IMR-90 (cell line): ENCODE results near the gene SERPINA6. TPM values are rescaled to one million over a fixed set of nuclear protein-coding genes. Genes with fewer than 3 reads are reported as not detected.

Source experiments
- ATAC-seq: fragments of 200-7000 bp; cut with Tn5 transposase; 2 replicates; pipeline ENCODE4 v1.9.1; 2020; ENCODE audit warnings: low read depth, mild to moderate bottlenecking, moderate library complexity
- BruUV-seq: library from RNA; stranded (reverse); fragments of 400-500 nt; replicated peaks from 2 replicates; lab custom pipeline; 2021; lab: Mats Ljungman, UMichigan
- CTCF ChIA-PET: fragments of 300-600 bp; formaldehyde crosslinking; extraction: SDS; loops from one replicate; lab custom pipeline; 2021; ENCODE audit warnings: antibody characterized with exemption; lab: Yijun Ruan, JAX
- POLR2A ChIA-PET: fragments of 300-600 bp; sonication (Branson Sonifier 250); formaldehyde crosslinking; loops from one replicate; lab custom pipeline; 2022; ENCODE audit warnings: antibody characterized with exemption; ENCODE audit not compliant: unreplicated experiment; lab: Charles Lee
- DNase-seq: peaks from one replicate; pipeline ENCODE4 v3.0.0; 2013
- H2AFZ ChIP-seq: replicated peaks from 2 replicates; pipeline ENCODE3; 2013; ENCODE audit warnings: low read length, mild to moderate bottlenecking; ENCODE audit not compliant: poor library complexity
- H2AK5ac ChIP-seq: 2 replicates; pipeline ENCODE4 v1.6.1; 2013; ENCODE audit warnings: low read depth, low read length, inconsistent platforms
- H2AK9ac ChIP-seq: replicated peaks from 2 replicates; pipeline ENCODE3; 2013; ENCODE audit warnings: mild to moderate bottlenecking, low read depth, low read length, moderate library complexity; ENCODE audit not compliant: poor library complexity
- H2BK120ac ChIP-seq: 2 replicates; pipeline ENCODE4 v1.6.1; 2013; ENCODE audit warnings: low read depth, low read length, inconsistent platforms
- H2BK15ac ChIP-seq: 3 replicates; pipeline ENCODE4 v1.6.1; 2013; ENCODE audit warnings: low read depth, low read length, inconsistent platforms
- H2BK20ac ChIP-seq: 2 replicates; pipeline ENCODE4 v1.6.1; 2013; ENCODE audit warnings: low read depth, mild to moderate bottlenecking, inconsistent platforms, low read length, moderate library complexity
- H2BK5ac ChIP-seq: 2 replicates; pipeline ENCODE4 v1.6.1; 2013; ENCODE audit warnings: mild to moderate bottlenecking, low read depth, low read length, inconsistent platforms; ENCODE audit not compliant: poor library complexity, severe bottlenecking
- H3K14ac ChIP-seq: replicated peaks from 2 replicates; pipeline ENCODE4 v1.6.1; 2013; ENCODE audit warnings: low read depth, low read length, inconsistent platforms
- H3K18ac ChIP-seq: 2 replicates; pipeline ENCODE4 v1.6.1; 2013; ENCODE audit warnings: low read depth, low read length, control low read depth
- H3K23ac ChIP-seq: 2 replicates; pipeline ENCODE4 v1.6.1; 2013; ENCODE audit warnings: low read depth, low read length, inconsistent platforms
- H3K27ac ChIP-seq: 2 replicates; pipeline ENCODE4 v1.5.1; 2013; ENCODE audit warnings: mild to moderate bottlenecking, control low read depth, low read length; ENCODE audit not compliant: insufficient read depth
- H3K27me3 ChIP-seq: 2 replicates; pipeline ENCODE4 v1.6.1; 2013; ENCODE audit warnings: low read length; ENCODE audit not compliant: control insufficient read depth, insufficient read depth
- H3K36me3 ChIP-seq: 2 replicates; pipeline ENCODE4 v1.6.1; 2013; ENCODE audit warnings: low read length, mixed read lengths; ENCODE audit not compliant: control insufficient read depth, insufficient read depth
- H3K4ac ChIP-seq: 2 replicates; pipeline ENCODE4 v1.6.1; 2013; ENCODE audit warnings: low read depth, low read length, inconsistent platforms
- H3K4me1 ChIP-seq: 2 replicates; pipeline ENCODE4 v1.6.1; 2013; ENCODE audit warnings: low read length, mixed read lengths; ENCODE audit not compliant: control insufficient read depth, insufficient read depth
- H3K4me2 ChIP-seq: 2 replicates; pipeline ENCODE4 v1.6.1; 2013; ENCODE audit warnings: low read depth, mild to moderate bottlenecking, control low read depth, low read length, moderate library complexity
- H3K4me3 ChIP-seq: 2 replicates; pipeline ENCODE4 v1.5.1; 2013; ENCODE audit warnings: low read depth, mild to moderate bottlenecking, control low read depth, low read length, moderate library complexity; ENCODE audit not compliant: insufficient read depth
- H3K56ac ChIP-seq: 2 replicates; pipeline ENCODE4 v1.6.1; 2013; ENCODE audit warnings: low read length, inconsistent platforms; ENCODE audit not compliant: insufficient read depth; ENCODE audit errors: extremely low read depth
- H3K79me1 ChIP-seq, 2 experiments: 2 replicates each; pipeline ENCODE4 v1.6.1; 2013; ENCODE audit warnings: low read length in 2 of 2, inconsistent platforms in 1 of 2, low read depth in 1 of 2
- H3K9ac ChIP-seq: 2 replicates; pipeline ENCODE4 v1.6.1; 2013; ENCODE audit warnings: low read depth, low read length, control low read depth
- H3K9me1 ChIP-seq: 2 replicates; pipeline ENCODE4 v1.6.1; 2013; ENCODE audit warnings: low read length, inconsistent platforms; ENCODE audit not compliant: insufficient read depth
- H3K9me3 ChIP-seq: 2 replicates; pipeline ENCODE4 v1.6.1; 2013; ENCODE audit warnings: low read length; ENCODE audit not compliant: control insufficient read depth, insufficient read depth
- H4K20me1 ChIP-seq: 2 replicates; pipeline ENCODE4 v1.6.1; 2013; ENCODE audit warnings: low read length, inconsistent platforms; ENCODE audit not compliant: insufficient read depth
- H4K5ac ChIP-seq: 2 replicates; pipeline ENCODE4 v1.6.1; 2013; ENCODE audit warnings: mild to moderate bottlenecking, low read depth, low read length, control low read depth
- H4K8ac ChIP-seq, 2 experiments: 2 replicates each; pipeline ENCODE4 v1.6.1; 2013; ENCODE audit warnings: low read depth in 2 of 2, low read length in 2 of 2, control low read depth in 1 of 2, inconsistent platforms in 1 of 2
- H4K91ac ChIP-seq: 2 replicates; pipeline ENCODE4 v1.6.1; 2013; ENCODE audit warnings: low read depth, low read length, inconsistent platforms; ENCODE audit not compliant: insufficient read depth
- BHLHE40 ChIP-seq: fragments of 150-350 bp; IDR thresholded peaks from 2 replicates; pipeline ENCODE4 v1.6.1; 2016; ENCODE audit warnings: mild to moderate bottlenecking, low read depth, low read length
- CEBPB ChIP-seq: IDR thresholded peaks from 2 replicates; pipeline ENCODE4 v1.6.1; 2012; ENCODE audit warnings: low read depth, low read length, improper control_type of control experiment
- CHD1 ChIP-seq: IDR thresholded peaks from 2 replicates; pipeline ENCODE4 v1.6.1; 2012; ENCODE audit warnings: low read depth, low read length, improper control_type of control experiment
- ELK1 ChIP-seq: fragments of 150-350 bp; IDR thresholded peaks from 2 replicates; pipeline ENCODE4 v1.6.1; 2016; ENCODE audit warnings: low read depth, mild to moderate bottlenecking, low read length, moderate library complexity, borderline replicate concordance
- FOS ChIP-seq: fragments of 150-350 bp; IDR thresholded peaks from 2 replicates; pipeline ENCODE4 v1.6.1; 2016; ENCODE audit warnings: low read depth, low read length
- MAFK ChIP-seq: IDR thresholded peaks from 2 replicates; pipeline ENCODE4 v1.6.1; 2012; ENCODE audit warnings: low read depth, low read length, improper control_type of control experiment
- MAZ ChIP-seq: IDR thresholded peaks from 2 replicates; pipeline ENCODE4 v1.6.1; 2012; ENCODE audit warnings: low read depth, mild to moderate bottlenecking, low read length, improper control_type of control experiment, moderate library complexity, borderline replicate concordance
- MXI1 ChIP-seq: IDR thresholded peaks from 2 replicates; pipeline ENCODE4 v1.6.1; 2012; ENCODE audit warnings: low read depth, mild to moderate bottlenecking, low read length, moderate library complexity, borderline replicate concordance
- NFE2L2 ChIP-seq: fragments of 150-350 bp; IDR thresholded peaks from 2 replicates; pipeline ENCODE4 v1.6.1; 2016; ENCODE audit warnings: low read depth, mild to moderate bottlenecking, low read length
- POLR2A ChIP-seq: IDR thresholded peaks from 2 replicates; pipeline ENCODE4 v1.6.1; 2012; ENCODE audit warnings: mild to moderate bottlenecking, low read depth, low read length
- RAD21 ChIP-seq: IDR thresholded peaks from 2 replicates; pipeline ENCODE4 v1.6.1; 2012; ENCODE audit warnings: low read length, improper control_type of control experiment
- RCOR1 ChIP-seq: IDR thresholded peaks from 2 replicates; pipeline ENCODE4 v1.6.1; 2012; ENCODE audit warnings: mild to moderate bottlenecking, low read length, improper control_type of control experiment; ENCODE audit not compliant: insufficient replicate concordance
- RFX5 ChIP-seq: IDR thresholded peaks from 2 replicates; pipeline ENCODE4 v1.8.0; 2012; ENCODE audit warnings: low read depth, mild to moderate bottlenecking, low read length, moderate library complexity
- SMC3 ChIP-seq: fragments of 150-350 bp; IDR thresholded peaks from 2 replicates; pipeline ENCODE4 v1.6.1; 2016; ENCODE audit warnings: low read depth, mild to moderate bottlenecking, antibody characterized with exemption, low read length, moderate library complexity
- WGBS, 2 experiments: methylation state at CpG; one replicate each; pipeline versions ENCODE4 v1.1.5 to v1.1.7; 2013; ENCODE audit warnings: missing lambda C conversion rate in 2 of 2; ENCODE audit not compliant: insufficient read length in 1 of 2; ENCODE audit errors: extremely low coverage in 2 of 2; 5-methylcytosine and 5-hydroxymethylcytosine counted together
- dilution Hi-C: fragments of 300-500 bp; cut with HindIII; formaldehyde crosslinking; loops from one replicate; pipeline ENCODE4 v1.14.3; 2018; ENCODE audit warnings: low sequenced_read_pairs; ENCODE audit not compliant: unreplicated experiment
- in situ Hi-C: fragments of 300-500 bp; cut with MboI; formaldehyde crosslinking; loops from 3 replicates; pipeline ENCODE4 v1.14.3; 2019; ENCODE audit warnings: low sequenced_read_pairs, inconsistent platforms, mixed read lengths
- intact Hi-C: fragments of 100-400 bp; cut with micrococcal nuclease; formaldehyde crosslinking; loops from 2 replicates; pipeline ENCODE4 v1.10.0; 2022
- polyA plus RNA-seq, 3 experiments: library from polyadenylated mRNA; depleted of rRNA; stranded (reverse); fragments of >200 nt; gene quantifications; 2 replicates each; pipeline ENCODE4 v1.2.3, GENCODE V29; 2012; ENCODE audit warnings: low replicate concordance in 1 of 3
- total RNA-seq: library from RNA; depleted of rRNA; stranded (reverse); fragments of >200 nt; gene quantifications from 2 replicates; pipeline ENCODE4 v1.2.3, GENCODE V29; 2012
- TF ChIP-seq, protein P1 (sequence below): fragments of 150-350 bp; IDR thresholded peaks from 2 replicates; pipeline ENCODE4 v1.6.1; 2017; ENCODE audit warnings: mild to moderate bottlenecking, antibody characterized with exemption, low read length, low read depth
- TF ChIP-seq, protein P2 (sequence below): conservative IDR thresholded peaks from 2 replicates; pipeline ENCODE4 v1.5.1; 2012; ENCODE audit warnings: mild to moderate bottlenecking, low read depth, low read length, improper control_type of control experiment

SERPINA6 gene
- total and polyA plus RNA-seq, 2 of the 4 experiments (the other 2 are of a cell fraction) = not detected

DNA sequence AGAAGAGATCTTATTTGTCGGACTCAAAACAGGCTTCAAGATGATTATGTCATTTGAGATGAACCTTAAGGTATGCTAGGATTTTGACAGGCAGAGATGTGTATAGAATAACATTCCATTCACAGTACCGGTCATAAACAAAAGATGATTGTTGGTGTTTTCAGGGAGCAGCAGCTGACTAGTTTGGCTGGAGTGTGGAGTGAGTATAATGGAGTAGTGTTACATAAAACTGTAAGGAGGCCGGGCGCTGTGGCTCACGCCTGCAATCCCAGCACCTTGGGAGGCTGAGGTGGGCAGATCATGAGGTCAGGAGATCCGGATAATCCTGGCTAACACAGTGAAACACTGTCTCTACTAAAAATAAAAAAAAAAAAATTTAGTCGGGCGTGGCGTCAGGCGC lies 54.0 kb downstream of the SERPINA6 start:
- no peaks in the 10 kb centered on the region for H4K20me1 ChIP-seq
- TF ChIP-seq MXI1 (no peak), RCOR1 (no peak), NFE2L2 (no peak), FOS (no peak), CEBPB (no peak), MAZ (no peak), RFX5 (no peak), MAFK (no peak), POLR2A (no peak), ELK1 (no peak), RAD21 (no peak), CHD1 (no peak), SMC3 (no peak), BHLHE40 (no peak)
- TF ChIP-seq, protein P1, sequence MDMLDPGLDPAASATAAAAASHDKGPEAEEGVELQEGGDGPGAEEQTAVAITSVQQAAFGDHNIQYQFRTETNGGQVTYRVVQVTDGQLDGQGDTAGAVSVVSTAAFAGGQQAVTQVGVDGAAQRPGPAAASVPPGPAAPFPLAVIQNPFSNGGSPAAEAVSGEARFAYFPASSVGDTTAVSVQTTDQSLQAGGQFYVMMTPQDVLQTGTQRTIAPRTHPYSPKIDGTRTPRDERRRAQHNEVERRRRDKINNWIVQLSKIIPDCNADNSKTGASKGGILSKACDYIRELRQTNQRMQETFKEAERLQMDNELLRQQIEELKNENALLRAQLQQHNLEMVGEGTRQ = no peak
- TF ChIP-seq, protein P2, sequence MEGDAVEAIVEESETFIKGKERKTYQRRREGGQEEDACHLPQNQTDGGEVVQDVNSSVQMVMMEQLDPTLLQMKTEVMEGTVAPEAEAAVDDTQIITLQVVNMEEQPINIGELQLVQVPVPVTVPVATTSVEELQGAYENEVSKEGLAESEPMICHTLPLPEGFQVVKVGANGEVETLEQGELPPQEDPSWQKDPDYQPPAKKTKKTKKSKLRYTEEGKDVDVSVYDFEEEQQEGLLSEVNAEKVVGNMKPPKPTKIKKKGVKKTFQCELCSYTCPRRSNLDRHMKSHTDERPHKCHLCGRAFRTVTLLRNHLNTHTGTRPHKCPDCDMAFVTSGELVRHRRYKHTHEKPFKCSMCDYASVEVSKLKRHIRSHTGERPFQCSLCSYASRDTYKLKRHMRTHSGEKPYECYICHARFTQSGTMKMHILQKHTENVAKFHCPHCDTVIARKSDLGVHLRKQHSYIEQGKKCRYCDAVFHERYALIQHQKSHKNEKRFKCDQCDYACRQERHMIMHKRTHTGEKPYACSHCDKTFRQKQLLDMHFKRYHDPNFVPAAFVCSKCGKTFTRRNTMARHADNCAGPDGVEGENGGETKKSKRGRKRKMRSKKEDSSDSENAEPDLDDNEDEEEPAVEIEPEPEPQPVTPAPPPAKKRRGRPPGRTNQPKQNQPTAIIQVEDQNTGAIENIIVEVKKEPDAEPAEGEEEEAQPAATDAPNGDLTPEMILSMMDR = no peak

More for the DNA sequence above, 54.0 kb downstream of the SERPINA6 start:
- Histone ChIP-seq H3K36me3 (no peaks in the 10 kb centered on the region), H3K18ac (no peak overlapping the region), H4K91ac (no peak overlapping the region), H4K8ac (no peak overlapping the region), H3K9me1 (no peaks in the 10 kb centered on the region), H2AFZ (no peak overlapping the region), H2BK20ac (no peak overlapping the region), H3K9ac (no peak overlapping the region), H3K79me1 (no peaks in the 10 kb centered on the region), H2BK15ac (no peak overlapping the region), H3K9me3 (no peaks in the 10 kb centered on the region), H3K4me3 (no peak overlapping the region), H3K27ac (no peak overlapping the region), H3K23ac (no peak overlapping the region), H2BK5ac (no peak overlapping the region), H2AK9ac (no peak overlapping the region), H2BK120ac (no peak overlapping the region), H4K5ac (no peak overlapping the region), H3K4me2 (no peak overlapping the region), H3K14ac (no peak overlapping the region), H2AK5ac (no peak overlapping the region), H3K4ac (no peak overlapping the region), H3K27me3 (no peaks in the 10 kb centered on the region), H3K4me1 (no peaks in the 10 kb centered on the region), H3K56ac (no peak overlapping the region)
- dilution Hi-C loops = no loop called here
- DNase-seq = no peak
- POLR2A ChIA-PET = no interaction called here
- in situ Hi-C loops = no loop called here
- BruUV-seq = no TSS peak
- intact Hi-C loops = no loop called here
- CTCF ChIA-PET = interaction anchor here (0.6 kb wide), 1 partner anchor 530 kb away, joined by 3 read pairs; no protein-coding TSS in a partner anchor
- no CpG with 5 or more reads among the region's 10 CpGs for WGBS, 2 experiments
- ATAC-seq = no peak
